WTC11 (cell line): ENCODE data around the gene KRTCAP3. TPM values are rescaled to one million over a fixed set of nuclear protein-coding genes. Genes with fewer than 3 reads are reported as not detected.
"Not testable (repeated sequence)": the region's sequence is repeated elsewhere in the genome, so short reads cannot be mapped to it uniquely, and the experiment has no call there.

ENCODE experiments used
- ATAC-seq: fragments of 200-7000 bp; cut with Tn5 transposase; 2 replicates; pipeline ENCODE4 v1.10.0; 2021; ENCODE audit warnings: mild to moderate bottlenecking, moderate library complexity
- CTCF ChIA-PET: fragments of 300-600 bp; sonication (Branson Sonifier 250); formaldehyde crosslinking; loops from one replicate; lab custom pipeline; 2021; ENCODE audit warnings: antibody characterized with exemption; lab: Charles Lee
- POLR2A ChIA-PET: fragments of 350-600 bp; sonication (Branson Sonifier 250); formaldehyde crosslinking; loops from one replicate; lab custom pipeline; 2021; ENCODE audit warnings: antibody characterized with exemption; lab: Charles Lee
- DNase-seq: peaks from one replicate; pipeline ENCODE4 v3.0.0; 2021; ENCODE audit warnings: low spot score
- H3K27ac Mint-ChIP-seq: 2 replicates; pipeline ENCODE4 v1.8.0; 2021; ENCODE audit warnings: mixed read lengths
- H3K27me3 Mint-ChIP-seq: 2 replicates; pipeline ENCODE4 v1.8.0; 2021; ENCODE audit warnings: low read depth, mild to moderate bottlenecking, moderate library complexity, mixed read lengths
- H3K36me3 Mint-ChIP-seq: 2 replicates; pipeline ENCODE4 v1.8.0; 2021; ENCODE audit warnings: mixed read lengths
- H3K4me1 Mint-ChIP-seq: 2 replicates; pipeline ENCODE4 v1.8.0; 2022; ENCODE audit warnings: mixed read lengths
- H3K4me3 Mint-ChIP-seq: 2 replicates; pipeline ENCODE4 v1.8.0; 2021; ENCODE audit warnings: mild to moderate bottlenecking, moderate library complexity, mixed read lengths
- H3K9me3 Mint-ChIP-seq: 2 replicates; pipeline ENCODE4 v1.8.0; 2021; ENCODE audit warnings: mixed read lengths
- ATF3 ChIP-seq: sonication (generic); formaldehyde crosslinking; conservative IDR thresholded peaks from 2 replicates; pipeline ENCODE4 v1.8.1; 2022; ENCODE audit warnings: mild to moderate bottlenecking, missing genetic modification reagents
- E2F1 ChIP-seq: sonication (generic); formaldehyde crosslinking; IDR thresholded peaks from 2 replicates; pipeline ENCODE4 v1.8.0; 2022; ENCODE audit warnings: mild to moderate bottlenecking, missing genetic modification reagents
- EMX1 ChIP-seq: fragments of 250-450 bp; sonication (Bioruptor Pico); IDR thresholded peaks from 2 replicates; pipeline ENCODE4 v1.8.0; 2021; ENCODE audit warnings: mild to moderate bottlenecking
- ESRRA ChIP-seq: sonication (generic); formaldehyde crosslinking; IDR thresholded peaks from 2 replicates; pipeline ENCODE4 v1.8.1; 2022; ENCODE audit warnings: mild to moderate bottlenecking, missing genetic modification reagents, borderline replicate concordance
- FOXK1 ChIP-seq: sonication (generic); formaldehyde crosslinking; IDR thresholded peaks from 2 replicates; pipeline ENCODE4 v1.8.0; 2022; ENCODE audit warnings: mild to moderate bottlenecking, moderate library complexity, missing genetic modification reagents
- GRHL2 ChIP-seq: fragments of 250-450 bp; sonication (Bioruptor Pico); IDR thresholded peaks from 2 replicates; pipeline ENCODE4 v1.8.0; 2022; ENCODE audit warnings: mild to moderate bottlenecking, moderate library complexity; ENCODE audit not compliant: insufficient replicate concordance, severe bottlenecking
- IRF1 ChIP-seq: sonication (generic); formaldehyde crosslinking; IDR thresholded peaks from 2 replicates; pipeline ENCODE4 v1.8.0; 2023; ENCODE audit warnings: missing genetic modification reagents
- JAZF1 ChIP-seq: fragments of 250-450 bp; sonication (Bioruptor Pico); IDR thresholded peaks from 2 replicates; pipeline ENCODE4 v1.9.0; 2021; ENCODE audit warnings: moderate library complexity, mild to moderate bottlenecking, inconsistent platforms
- MXD4 ChIP-seq: fragments of 250-450 bp; sonication (Bioruptor Pico); IDR thresholded peaks from 2 replicates; pipeline ENCODE4 v1.8.0; 2021; ENCODE audit warnings: mild to moderate bottlenecking, moderate library complexity, borderline replicate concordance
- NFE2L1 ChIP-seq: sonication (generic); formaldehyde crosslinking; IDR thresholded peaks from 2 replicates; pipeline ENCODE4 v1.8.1; 2023; ENCODE audit warnings: missing genetic modification reagents
- PRRX2 ChIP-seq: fragments of 250-450 bp; sonication (Bioruptor Pico); IDR thresholded peaks from 2 replicates; pipeline ENCODE4 v1.8.0; 2021; ENCODE audit warnings: mild to moderate bottlenecking
- SMAD3 ChIP-seq: sonication (generic); formaldehyde crosslinking; IDR thresholded peaks from 2 replicates; pipeline ENCODE4 v1.8.0; 2022; ENCODE audit warnings: missing genetic modification reagents, mild to moderate bottlenecking, borderline replicate concordance
- SOX15 ChIP-seq: fragments of 250-450 bp; sonication (Bioruptor Pico); IDR thresholded peaks from 2 replicates; pipeline ENCODE4 v1.9.0; 2021; ENCODE audit warnings: mild to moderate bottlenecking
- TP53 ChIP-seq: sonication (generic); formaldehyde crosslinking; IDR thresholded peaks from 2 replicates; pipeline ENCODE4 v1.8.1; 2023; ENCODE audit warnings: mild to moderate bottlenecking, missing genetic modification reagents
- USF1 ChIP-seq: sonication (generic); formaldehyde crosslinking; IDR thresholded peaks from 2 replicates; pipeline ENCODE4 v1.8.0; 2022; ENCODE audit warnings: mild to moderate bottlenecking, missing genetic modification reagents
- ZBTB43 ChIP-seq: sonication (generic); formaldehyde crosslinking; IDR thresholded peaks from 2 replicates; pipeline ENCODE4 v1.8.1; 2023; ENCODE audit warnings: mild to moderate bottlenecking, missing genetic modification reagents
- ZNF232 ChIP-seq: sonication (generic); formaldehyde crosslinking; IDR thresholded peaks from 2 replicates; pipeline ENCODE4 v1.8.0; 2022; ENCODE audit warnings: mild to moderate bottlenecking, missing genetic modification reagents
- ZNF281 ChIP-seq: sonication (generic); formaldehyde crosslinking; IDR thresholded peaks from 2 replicates; pipeline ENCODE4 v1.8.0; 2023; ENCODE audit warnings: mild to moderate bottlenecking, missing genetic modification reagents
- ZNF423 ChIP-seq: fragments of 250-450 bp; sonication (Bioruptor Pico); IDR thresholded peaks from 2 replicates; pipeline ENCODE4 v2.1.2; 2022; ENCODE audit warnings: mild to moderate bottlenecking, moderate library complexity
- total RNA-seq: library from RNA; stranded (reverse); gene quantifications from 3 replicates; pipeline ENCODE4 v1.2.3, GENCODE V29; 2021

The KRTCAP3 gene
- total RNA-seq, 1 experiment from 2014 or later: 41.9 TPM

- Mint-ChIP-seq H3K36me3 (no peaks in the 10 kb centered on the region), H3K27me3 (peaks cover 4% of the 10 kb centered on the region; the same call in 1 of the 2 replicates), H3K4me1 (peaks cover 7% of the 10 kb centered on the region), H3K4me3 (no peak overlapping the region), H3K27ac (no peak overlapping the region), H3K9me3 (no peaks in the 10 kb centered on the region)
- TF ChIP-seq MXD4 (CRISPR knock-in tag) (no peak), GRHL2 (CRISPR knock-in tag) (no peak), IRF1 (CRISPR knock-in tag) (no peak), NFE2L1 (CRISPR knock-in tag) (no peak), ZBTB43 (CRISPR knock-in tag) (no peak), EMX1 (no peak), FOXK1 (CRISPR knock-in tag) (no peak), TP53 (no peak), PRRX2 (no peak), JAZF1 (no peak), SMAD3 (CRISPR knock-in tag) (no peak), SOX15 (CRISPR knock-in tag) (no peak), ZNF232 (no peak), ZNF423 (no peak), E2F1 (no peak), ATF3 (CRISPR knock-in tag) (no peak), USF1 (CRISPR knock-in tag) (no peak), ZNF281 (CRISPR knock-in tag) (no peak), ESRRA (no peak)
- ChIA-PET CTCF (no interaction called here), POLR2A (no interaction called here)
- ATAC-seq (no peak), DNase-seq (no peak)
Measured at GRCh38 chr2:27422958-27423357, 19.2 kb upstream of the KRTCAP3 start.

GRCh38 chr2:27425039-27425438 lies 17.1 kb upstream of the KRTCAP3 start:
- H3K4me1 Mint-ChIP-seq: peaks cover 16% of the 10 kb centered on the region
- H3K27ac Mint-ChIP-seq, H3K27me3 Mint-ChIP-seq, POLR2A ChIA-PET, H3K9me3 Mint-ChIP-seq, ATAC-seq, H3K4me3 Mint-ChIP-seq, CTCF ChIA-PET, H3K36me3 Mint-ChIP-seq, DNase-seq: not testable (repeated sequence)
